Measurements from ENCODE around the gene BAIAP2L1. TPM values are rescaled to one million over a fixed set of nuclear protein-coding genes. Genes with fewer than 3 reads are reported as not detected.

The BAIAP2L1 gene
- total and polyA plus RNA-seq, 2 donors (not counting 3 experiments of a cell fraction or from before 2014, with no cell fraction given): 0.32 to 1.1 TPM

DNA sequence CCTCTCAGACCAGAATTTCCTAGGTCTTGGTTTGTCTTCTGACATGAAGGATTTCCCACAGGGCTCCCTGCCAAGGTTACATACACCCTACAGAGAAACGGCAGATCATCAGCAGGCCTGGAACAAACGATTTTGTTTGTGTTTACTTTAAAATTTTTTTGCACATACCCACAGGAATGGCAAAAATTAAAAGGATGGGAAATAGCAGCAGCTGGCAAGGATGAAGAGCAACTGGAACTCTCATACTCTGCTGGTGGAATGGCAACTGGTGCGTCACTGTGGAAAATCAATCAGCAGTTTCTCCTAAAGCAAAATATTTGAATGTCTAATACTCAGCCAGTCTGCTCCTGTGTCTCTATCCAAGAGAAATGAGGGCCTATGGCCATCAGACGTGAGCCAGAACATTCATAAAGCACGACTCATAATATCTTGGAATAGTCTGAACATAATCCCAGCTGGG, 6.5 kb downstream of the BAIAP2L1 start:
- H3K27ac ChIP-seq (ENCODE audit: insufficient read depth, low read depth, low read length): no peak overlapping the region
- no peak overlapping the region for H3K4me3 ChIP-seq (replicated peaks in 1 of 3; ENCODE audit: insufficient read depth in 1 of 3, low read depth in 1 of 3, low read length in 3 of 3)
- H3K4me1 ChIP-seq (ENCODE audit: control insufficient read depth, extremely low read depth, insufficient read depth, low read length): no peaks in the 10 kb centered on the region
- no peaks in the 10 kb centered on the region for H4K20me1 ChIP-seq (replicated peaks; ENCODE audit: control insufficient read depth, extremely low read depth, insufficient read depth, low read length)
- POLR2A ChIA-PET: no interaction called here
- intact Hi-C loops (cut with micrococcal nuclease): no loop called here
- CTCF ChIA-PET: interaction anchor here (1.4 kb wide), 1 partner anchor 16 kb away, joined by 3 read pairs; no protein-coding TSS in a partner anchor
- no TSS peak for BruUV-seq (replicated peaks)
- no peak overlapping the region for H2AFZ ChIP-seq (ENCODE audit: low read depth, low read length)
- no peak for FAIRE-seq
- no peaks in the 10 kb centered on the region for H3K36me3 ChIP-seq (ENCODE audit: control insufficient read depth in 2 of 2, extremely low read depth in 1 of 2, insufficient read depth in 2 of 2, low read length in 2 of 2)
- no peaks in the 10 kb centered on the region for H3K79me2 ChIP-seq (ENCODE audit: control insufficient read depth, insufficient read depth, low read length)
- H3K4me2 ChIP-seq (ENCODE audit: insufficient read depth, low read length): no peak overlapping the region
- dilution Hi-C loops (cut with MboI; ENCODE audit: extremely low pct_ligation_motif_present, low sequenced_read_pairs): no loop called here
- no peaks in the 10 kb centered on the region for H3K9me3 ChIP-seq (replicated peaks; ENCODE audit: control insufficient read depth, insufficient read depth, low read length)
- peak; percentile 9 for TF ChIP-seq FOS (IDR thresholded peaks at IDR 0.05; ENCODE audit: borderline replicate concordance, insufficient read depth, low read length)
- TF ChIP-seq GATA2 (IDR thresholded peaks at IDR 0.05; ENCODE audit: insufficient read depth, insufficient read length, low read depth, low read length): no peak
- DNase-seq (ENCODE audit: low read depth, low spot score): no peak
- H3K9me1 ChIP-seq (replicated peaks; ENCODE audit: control insufficient read depth, extremely low read depth, insufficient read depth, low read length): no peaks in the 10 kb centered on the region
- H3K27me3 ChIP-seq (ENCODE audit: control insufficient read depth in 2 of 2, insufficient read depth in 2 of 2, low read length in 2 of 2): peaks cover 2 to 5% of the 10 kb centered on the region in 2 experiments
- H3K9ac ChIP-seq (replicated peaks; ENCODE audit: extremely low read depth, insufficient read depth, low read length): no peak overlapping the region

DNA sequence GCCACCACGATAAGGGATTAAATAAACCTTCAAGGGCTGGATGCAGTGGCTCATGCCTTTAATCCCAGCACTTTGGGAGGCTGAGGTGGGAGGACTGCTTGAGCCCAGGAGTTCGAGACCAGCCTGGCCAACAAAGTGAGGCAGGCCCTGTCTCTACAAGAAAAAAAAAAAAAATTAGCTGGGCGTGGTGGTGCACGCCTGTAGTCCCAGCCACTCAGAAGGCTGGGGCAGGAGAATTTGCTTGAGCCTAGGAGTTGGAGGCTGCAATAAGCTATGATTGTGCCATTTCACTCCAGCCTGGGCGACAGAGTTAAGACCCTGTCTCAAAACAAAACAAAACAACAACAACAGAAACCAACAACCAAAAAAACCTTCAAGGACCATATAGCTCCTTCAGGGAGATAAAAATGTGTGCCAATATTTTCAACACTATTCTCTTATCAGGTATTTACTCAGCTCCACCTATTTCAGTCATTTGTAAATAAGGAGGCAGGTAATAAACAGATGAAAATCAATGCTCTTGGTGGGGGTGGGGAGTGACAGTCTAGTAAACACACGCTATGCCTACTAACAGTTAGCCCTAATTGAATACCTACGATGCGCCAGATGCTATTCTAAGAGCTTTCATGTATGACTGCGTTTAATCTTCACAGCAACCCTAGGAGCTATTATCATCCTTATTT, 13.2 kb downstream of the BAIAP2L1 start:
- Histone ChIP-seq H3K9ac (replicated peaks; ENCODE audit: extremely low read depth, insufficient read depth, low read length) (no peak overlapping the region), H3K79me2 (ENCODE audit: control insufficient read depth, insufficient read depth, low read length) (no peaks in the 10 kb centered on the region), H3K36me3 (ENCODE audit: control insufficient read depth in 2 of 2, extremely low read depth in 1 of 2, insufficient read depth in 2 of 2, low read length in 2 of 2) (no peaks in the 10 kb centered on the region), H3K27me3 (ENCODE audit: control insufficient read depth in 2 of 2, insufficient read depth in 2 of 2, low read length in 2 of 2) (no peaks in the 10 kb centered on the region), H3K27ac (ENCODE audit: insufficient read depth, low read depth, low read length) (no peak overlapping the region), H3K4me1 (ENCODE audit: control insufficient read depth, extremely low read depth, insufficient read depth, low read length) (no peaks in the 10 kb centered on the region), H3K9me3 (replicated peaks; ENCODE audit: control insufficient read depth, insufficient read depth, low read length) (no peaks in the 10 kb centered on the region), H3K9me1 (replicated peaks; ENCODE audit: control insufficient read depth, extremely low read depth, insufficient read depth, low read length) (no peaks in the 10 kb centered on the region), H2AFZ (ENCODE audit: low read depth, low read length) (no peak overlapping the region), H3K4me2 (ENCODE audit: insufficient read depth, low read length) (no peak overlapping the region), H4K20me1 (replicated peaks; ENCODE audit: control insufficient read depth, extremely low read depth, insufficient read depth, low read length) (no peaks in the 10 kb centered on the region), H3K4me3 (replicated peaks in 1 of 3; ENCODE audit: insufficient read depth in 1 of 3, low read depth in 1 of 3, low read length in 3 of 3) (no peak overlapping the region)
- CTCF ChIA-PET: interaction anchor here (1.9 kb wide), 1 partner anchor 13 kb away, joined by 4 read pairs; no protein-coding TSS in a partner anchor
- dilution Hi-C loops (cut with MboI; ENCODE audit: extremely low pct_ligation_motif_present, low sequenced_read_pairs): no loop called here
- TF ChIP-seq GATA2 (IDR thresholded peaks at IDR 0.05; ENCODE audit: insufficient read depth, insufficient read length, low read depth, low read length) (no peak), EZH2 (IDR thresholded peaks at IDR 0.05; ENCODE audit: borderline replicate concordance, low read depth, low read length, severe bottlenecking) (no peak), POLR2AphosphoS5 (IDR thresholded peaks at IDR 0.05; ENCODE audit: insufficient read depth, low read depth, low read length) (no peak), POLR2A (IDR thresholded peaks at IDR 0.05; ENCODE audit: low read depth, low read length) (no peak), MYC (IDR thresholded peaks at IDR 0.05; ENCODE audit: low read depth, low read length) (no peak), CTCF (IDR thresholded peaks at IDR 0.05; ENCODE audit: extremely low read depth in 1 of 2, insufficient read depth in 1 of 2, low read depth in 1 of 2, low read length in 2 of 2) (no peak), FOS (IDR thresholded peaks at IDR 0.05; ENCODE audit: borderline replicate concordance, insufficient read depth, low read length) (no peak), JUN (IDR thresholded peaks at IDR 0.05; ENCODE audit: borderline replicate concordance, insufficient read depth, insufficient read length, low read depth) (no peak)
- TF ChIP-seq, protein P1, sequence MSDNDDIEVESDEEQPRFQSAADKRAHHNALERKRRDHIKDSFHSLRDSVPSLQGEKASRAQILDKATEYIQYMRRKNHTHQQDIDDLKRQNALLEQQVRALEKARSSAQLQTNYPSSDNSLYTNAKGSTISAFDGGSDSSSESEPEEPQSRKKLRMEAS (IDR thresholded peaks at IDR 0.05; ENCODE audit: insufficient read depth, insufficient read length): no peak
- BruUV-seq (replicated peaks): no TSS peak
- FAIRE-seq (no peak), DNase-seq (ENCODE audit: low read depth, low spot score) (no peak)
- POLR2A ChIA-PET: no interaction called here
- intact Hi-C loops (cut with micrococcal nuclease): no loop called here

Data from endothelial cell of umbilical vein (primary cell).